Stimulated activated CD4-positive, alpha-beta T cell treated with anti-CD3 and anti-CD28 coated beads, Interleukin-1b, Interleukin-23, amount 100 ng/mL, for 24 hours (primary cell): ENCODE data around the gene PRLR.
A peak's percentile ranks its signal among the peaks of the same experiment; 100 is the strongest.
"Not testable (repeated sequence)": the region's sequence is repeated elsewhere in the genome, so short reads cannot be mapped to it uniquely, and the experiment has no call there.

Source experiments
- DNase-seq, 4 experiments: peaks; one replicate each; pipeline ENCODE4 v3.0.0-alpha.2; 2020; ENCODE audit warnings: low read depth in 4 of 4, low spot score in 1 of 4

Gene PRLR

GRCh38 chr5:35198075-35198474 lies 32.2 kb downstream of the PRLR start:
- no peak for DNase-seq

DNA sequence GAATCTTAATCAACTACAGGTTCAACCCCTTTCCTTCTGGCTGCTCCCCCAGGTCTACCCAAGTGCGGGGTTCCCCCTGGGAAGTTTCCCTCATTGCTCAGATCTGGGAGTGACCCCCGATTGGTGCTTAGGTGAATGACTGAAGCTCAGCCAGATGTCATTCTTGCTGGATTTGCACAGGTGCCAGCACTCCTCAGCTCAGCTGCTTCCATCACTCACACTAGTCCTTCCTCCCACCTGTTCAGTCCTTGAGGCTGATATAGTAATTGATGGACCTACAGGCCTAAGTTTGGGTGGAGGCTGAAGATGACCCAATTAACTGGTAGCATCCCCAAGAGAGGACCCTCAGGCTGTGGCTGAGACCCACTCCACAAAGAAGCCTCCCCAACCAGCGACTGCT lies 32.9 kb downstream of the PRLR start:
- DNase-seq: no peak

DNA sequence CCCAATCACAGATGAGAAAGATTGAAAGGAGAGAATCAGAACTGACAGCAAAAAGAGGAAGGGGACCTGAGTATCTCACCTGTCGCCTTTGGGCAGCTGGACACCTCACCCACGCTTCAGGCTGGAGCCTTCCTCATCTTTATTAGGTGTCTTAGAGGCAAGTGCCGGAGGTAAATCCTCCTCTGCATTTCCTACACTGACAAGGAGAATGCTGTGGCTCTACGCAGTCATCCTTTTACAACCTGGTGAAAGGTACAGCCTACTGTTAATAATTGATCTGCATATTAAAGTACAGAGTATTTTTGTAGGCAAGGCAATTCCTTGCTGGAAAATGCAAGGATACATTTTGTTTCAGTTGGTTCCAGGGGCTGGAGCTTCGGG lies 34.8 kb downstream of the PRLR start:
- DNase-seq: no peak

GRCh38 chr5:35194635-35195471 lies 35.4 kb downstream of the PRLR start:
- DNase-seq: no peak

DNA sequence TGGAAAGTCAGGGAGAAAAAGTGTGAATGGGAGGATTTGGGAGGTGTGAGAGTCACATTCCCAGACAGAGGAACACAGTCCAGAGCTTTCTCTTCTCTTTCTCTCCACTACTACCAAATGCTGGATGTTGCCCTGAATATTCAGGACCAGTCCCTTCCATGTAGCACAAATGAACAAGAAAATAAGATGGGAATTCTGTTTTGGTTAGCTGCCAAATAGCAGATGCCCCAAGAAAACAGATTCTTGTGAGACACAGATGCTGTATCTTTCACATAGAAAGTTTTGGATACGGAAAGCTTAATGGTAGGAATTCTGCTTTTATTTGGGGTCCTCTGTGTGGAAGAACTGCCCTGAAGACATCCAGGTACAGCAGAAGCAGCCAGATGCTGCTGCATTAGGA lies 37.8 kb downstream of the PRLR start:
- no peak for DNase-seq

DNA sequence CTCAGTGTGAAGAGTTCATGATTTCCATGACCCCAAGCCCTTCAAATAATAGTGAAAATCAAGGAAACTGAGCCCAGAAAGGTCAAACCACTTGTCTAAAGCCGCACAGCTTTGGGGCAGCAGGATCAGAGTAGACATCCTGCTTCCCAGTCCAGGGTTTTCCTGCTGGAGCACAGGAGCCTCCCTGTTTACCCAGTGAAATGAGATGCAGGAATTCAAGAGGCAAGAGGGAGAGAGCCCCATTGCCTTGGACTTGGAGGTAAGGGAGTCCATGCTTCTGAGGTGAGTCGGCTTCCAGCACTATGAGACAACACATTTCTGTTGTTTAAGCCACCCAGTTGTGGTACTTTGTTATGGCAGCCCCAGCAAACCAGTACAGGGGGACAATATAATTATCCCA lies 40.5 kb downstream of the PRLR start:
- not testable (repeated sequence) for DNase-seq

DNA sequence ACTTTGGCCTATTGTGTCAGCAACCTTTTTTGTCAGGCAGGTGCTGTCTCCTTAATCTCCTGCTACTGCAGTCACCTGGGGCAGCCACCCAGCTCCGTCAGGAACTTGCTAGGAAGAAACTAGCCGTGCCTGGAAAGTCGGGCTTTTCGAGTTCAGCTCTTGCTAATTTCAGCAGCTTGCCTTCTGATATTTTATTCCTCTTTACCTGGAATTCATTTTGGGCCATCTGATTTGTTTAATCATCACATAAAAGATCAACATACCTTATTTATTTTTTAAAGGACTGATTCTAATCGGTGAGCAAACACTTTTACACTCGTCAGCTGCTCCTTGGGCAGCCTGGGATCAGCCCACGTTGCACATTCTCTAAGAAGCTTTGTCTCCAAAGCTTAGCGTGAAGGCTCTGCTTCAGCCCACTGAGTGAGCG lies 42.2 kb downstream of the PRLR start:
- DNase-seq: no peak

DNA sequence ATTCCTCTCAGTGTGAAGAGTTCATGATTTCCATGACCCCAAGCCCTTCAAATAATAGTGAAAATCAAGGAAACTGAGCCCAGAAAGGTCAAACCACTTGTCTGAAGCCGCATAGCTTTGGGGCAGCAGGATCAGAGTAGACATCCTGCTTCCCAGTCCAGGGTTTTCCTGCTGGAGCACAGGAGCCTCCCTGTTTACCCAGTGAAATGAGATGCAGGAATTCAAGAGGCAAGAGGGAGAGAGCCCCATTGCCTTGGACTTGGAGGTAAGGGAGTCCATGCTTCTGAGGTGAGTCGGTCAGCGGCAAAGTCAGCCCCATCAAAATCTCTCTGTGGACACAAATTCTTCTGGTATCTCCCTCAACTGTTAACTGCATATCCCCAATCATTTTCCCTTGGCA lies 42.7 kb downstream of the PRLR start:
- not testable (repeated sequence) for DNase-seq

GRCh38 chr5:35186749-35187148 lies 43.5 kb downstream of the PRLR start:
- DNase-seq: no peak

DNA sequence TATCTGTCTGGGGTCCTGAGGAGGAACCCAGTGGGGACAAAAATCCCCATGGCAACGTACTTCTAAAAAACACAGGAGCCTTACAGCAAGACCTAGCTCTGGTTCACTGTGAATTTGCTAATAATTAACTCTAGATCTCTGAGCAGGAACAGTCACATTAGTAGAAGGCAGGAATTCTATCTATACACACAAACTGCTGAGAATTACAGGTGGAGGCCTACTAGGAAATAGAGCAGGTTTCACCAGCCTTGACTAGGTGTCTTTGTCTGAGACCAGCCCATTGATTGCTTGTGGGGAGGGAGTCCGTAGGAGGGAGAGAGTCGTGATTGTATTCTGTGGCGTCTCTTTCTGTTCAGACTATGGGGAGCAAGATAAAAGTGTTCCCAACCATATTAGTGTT lies 44.8 kb downstream of the PRLR start:
- no peak for DNase-seq

- DNase-seq: no peak
Observed at GRCh38 chr5:35183556-35183955, 46.7 kb downstream of the PRLR start.

GRCh38 chr5:35182910-35183535 lies 47.3 kb downstream of the PRLR start:
- peak in 3 of 4 experiments; percentile 2 to 14 (median 11) for DNase-seq

DNA sequence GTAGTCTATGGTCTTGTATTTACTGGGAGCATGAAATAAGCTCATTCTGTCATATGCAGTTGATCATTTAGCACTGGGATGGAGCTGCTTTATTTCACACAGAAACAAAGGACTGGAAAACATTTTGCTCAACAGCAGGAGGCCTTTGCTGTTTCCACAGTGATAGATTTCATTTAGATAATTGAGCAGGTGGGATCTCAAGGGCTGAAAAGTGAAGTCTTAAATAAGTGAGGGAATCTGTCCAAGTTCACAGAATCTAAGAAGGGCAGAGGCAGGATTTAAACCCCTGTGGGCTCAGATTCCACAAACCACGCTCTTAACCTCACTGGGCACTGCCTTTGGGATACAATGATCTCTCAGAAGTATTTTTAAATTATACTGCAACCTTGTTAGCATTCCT lies 47.8 kb downstream of the PRLR start:
- DNase-seq: no peak

DNA sequence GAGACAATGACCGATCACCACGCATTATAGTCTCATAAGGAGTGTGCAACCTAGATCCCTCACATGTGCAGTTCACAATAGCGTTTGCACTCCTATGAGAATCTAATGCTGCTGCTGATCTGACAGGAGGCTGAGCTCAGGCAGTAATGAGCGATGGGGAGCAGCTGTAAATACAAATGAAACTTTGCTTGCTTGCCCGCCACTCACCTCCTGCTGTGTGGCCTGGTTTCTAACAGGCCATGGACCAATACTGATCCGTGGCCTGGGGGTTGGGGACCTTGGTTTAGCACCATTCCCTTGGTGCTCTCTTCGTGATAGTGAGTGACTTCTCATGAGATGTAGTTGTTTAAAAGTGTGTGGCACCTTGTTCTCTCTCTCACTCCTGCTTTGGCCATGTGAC lies 50.2 kb downstream of the PRLR start:
- no peak for DNase-seq

- DNase-seq: no peak
Observed at GRCh38 chr5:35177783-35178182, 52.5 kb downstream of the PRLR start.

- DNase-seq: no peak
Observed at GRCh38 chr5:35172533-35172932, 57.8 kb downstream of the PRLR start.

- DNase-seq: no peak
Observed at GRCh38 chr5:35171991-35172390, 58.3 kb downstream of the PRLR start.

- DNase-seq: no peak
Observed at GRCh38 chr5:35171078-35171477, 59.2 kb downstream of the PRLR start.

DNA sequence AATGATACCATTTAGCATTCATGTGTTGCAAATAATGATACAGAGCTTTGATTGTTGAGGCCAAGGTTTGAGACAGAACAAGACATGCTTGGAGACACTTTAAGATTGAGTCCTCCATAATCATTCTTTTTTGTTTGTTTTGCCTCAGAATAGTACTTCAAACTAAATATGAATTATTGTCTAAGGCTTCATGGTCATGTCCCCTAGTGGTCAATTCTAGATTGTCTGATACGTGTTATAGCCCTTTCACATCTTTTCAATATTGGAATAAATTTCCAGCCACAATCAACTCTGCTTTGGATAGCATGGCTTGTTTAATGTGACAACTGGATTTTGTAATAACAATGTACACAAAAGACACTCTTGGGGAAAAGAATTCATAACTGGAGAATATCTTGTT lies 64.2 kb downstream of the PRLR start:
- no peak for DNase-seq

DNA sequence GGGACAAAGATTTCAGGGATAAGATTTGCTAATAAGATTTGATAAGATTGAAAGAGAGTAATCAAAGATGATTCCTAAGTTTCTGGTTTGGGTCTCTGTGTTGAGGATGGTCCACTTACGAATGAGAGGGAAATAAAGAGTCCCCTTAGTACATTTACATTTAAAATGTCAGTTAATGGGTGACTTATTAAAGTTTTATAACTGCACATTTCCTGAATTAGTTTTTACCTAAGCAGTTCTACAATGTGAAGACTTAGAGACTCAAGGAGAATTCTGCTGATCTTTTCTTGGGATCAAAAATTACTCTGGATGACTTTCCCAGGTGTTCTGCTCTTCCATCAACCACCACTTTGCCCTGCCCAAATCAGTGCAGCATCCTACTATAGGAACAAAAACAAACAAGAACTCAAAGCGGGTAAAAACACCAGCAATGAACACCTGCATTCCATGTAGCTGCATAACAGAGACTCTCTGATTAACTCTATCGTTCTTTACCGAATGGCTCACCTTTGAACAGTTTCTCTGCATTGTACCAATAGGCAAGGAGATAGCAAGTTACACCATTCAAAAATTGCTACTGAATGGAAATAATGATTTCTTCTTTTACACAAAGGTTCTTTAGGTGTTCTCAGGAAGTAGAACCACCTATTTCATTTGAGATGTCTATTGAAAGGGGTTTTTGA lies 65.3 kb downstream of the PRLR start:
- DNase-seq: no peak

- no peak for DNase-seq
Observed at GRCh38 chr5:35163710-35164033, 66.6 kb downstream of the PRLR start.
